ENCODE data around the gene FOXO1.

- TF ChIP-seq, protein P1, sequence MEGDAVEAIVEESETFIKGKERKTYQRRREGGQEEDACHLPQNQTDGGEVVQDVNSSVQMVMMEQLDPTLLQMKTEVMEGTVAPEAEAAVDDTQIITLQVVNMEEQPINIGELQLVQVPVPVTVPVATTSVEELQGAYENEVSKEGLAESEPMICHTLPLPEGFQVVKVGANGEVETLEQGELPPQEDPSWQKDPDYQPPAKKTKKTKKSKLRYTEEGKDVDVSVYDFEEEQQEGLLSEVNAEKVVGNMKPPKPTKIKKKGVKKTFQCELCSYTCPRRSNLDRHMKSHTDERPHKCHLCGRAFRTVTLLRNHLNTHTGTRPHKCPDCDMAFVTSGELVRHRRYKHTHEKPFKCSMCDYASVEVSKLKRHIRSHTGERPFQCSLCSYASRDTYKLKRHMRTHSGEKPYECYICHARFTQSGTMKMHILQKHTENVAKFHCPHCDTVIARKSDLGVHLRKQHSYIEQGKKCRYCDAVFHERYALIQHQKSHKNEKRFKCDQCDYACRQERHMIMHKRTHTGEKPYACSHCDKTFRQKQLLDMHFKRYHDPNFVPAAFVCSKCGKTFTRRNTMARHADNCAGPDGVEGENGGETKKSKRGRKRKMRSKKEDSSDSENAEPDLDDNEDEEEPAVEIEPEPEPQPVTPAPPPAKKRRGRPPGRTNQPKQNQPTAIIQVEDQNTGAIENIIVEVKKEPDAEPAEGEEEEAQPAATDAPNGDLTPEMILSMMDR (IDR thresholded peaks at IDR 0.05; ENCODE audit: insufficient read depth, low read length, poor library complexity, severe bottlenecking): no peak
- no peak for TF ChIP-seq EZH2phosphoT487 (conservative IDR thresholded peaks at IDR 0.05; ENCODE audit: low read length)
Observed at GRCh38 chr13:40540328-40541044, 126.0 kb downstream of the FOXO1 start.

All from SU-DHL-6 (cell line).